ENCODE data around the gene HESX1.

HESX1 gene

DNA sequence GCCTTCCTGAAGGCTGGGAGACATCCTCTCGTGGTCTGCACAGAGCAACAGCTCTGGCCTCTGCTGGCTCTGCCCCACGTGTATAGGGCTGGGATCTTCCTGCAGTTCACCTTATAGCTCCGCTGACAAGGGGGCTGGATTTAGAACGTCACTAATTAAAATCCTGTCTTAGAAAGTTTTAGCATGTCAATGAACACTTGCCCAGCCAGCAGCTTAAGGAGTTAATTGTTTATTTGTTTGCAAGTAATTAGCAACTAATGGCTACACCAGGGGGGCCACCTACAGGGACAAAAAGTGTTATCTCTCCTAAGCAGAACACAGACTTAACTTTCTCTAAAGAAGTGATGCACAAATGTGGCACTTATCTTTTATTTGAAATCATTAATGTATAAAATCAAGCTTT is at the start of gene HESX1:
HESX1 (minus strand) TSS at position 84 of the 403 bp plus-strand sequence; CDS start at position 24, 60 bp downstream.
- no peak for DNase-seq

DNA sequence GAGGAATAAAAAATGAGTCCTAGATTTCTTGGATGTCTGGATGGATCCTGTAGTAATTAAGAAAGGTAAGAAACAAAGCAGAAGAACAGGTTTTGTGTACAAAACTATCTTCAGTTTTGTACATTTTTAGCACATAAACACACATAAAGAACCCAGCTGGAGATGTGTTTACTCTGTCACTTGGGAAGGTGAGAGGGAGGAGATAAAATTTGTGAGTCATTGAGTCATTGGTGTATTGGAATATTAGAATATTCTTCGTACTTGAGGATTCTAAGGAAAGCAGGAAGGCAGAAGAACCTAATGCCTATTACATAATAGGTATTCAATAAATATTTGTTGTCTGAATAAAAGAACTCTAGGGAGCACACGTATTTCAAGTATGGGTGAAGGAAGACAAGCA is 45.2 kb upstream of the HESX1 start:
- DNase-seq = no peak

- no peak for DNase-seq
These were observed 35.1 kb upstream of the HESX1 start for GRCh38 chr3:57234613-57235575.

DNA sequence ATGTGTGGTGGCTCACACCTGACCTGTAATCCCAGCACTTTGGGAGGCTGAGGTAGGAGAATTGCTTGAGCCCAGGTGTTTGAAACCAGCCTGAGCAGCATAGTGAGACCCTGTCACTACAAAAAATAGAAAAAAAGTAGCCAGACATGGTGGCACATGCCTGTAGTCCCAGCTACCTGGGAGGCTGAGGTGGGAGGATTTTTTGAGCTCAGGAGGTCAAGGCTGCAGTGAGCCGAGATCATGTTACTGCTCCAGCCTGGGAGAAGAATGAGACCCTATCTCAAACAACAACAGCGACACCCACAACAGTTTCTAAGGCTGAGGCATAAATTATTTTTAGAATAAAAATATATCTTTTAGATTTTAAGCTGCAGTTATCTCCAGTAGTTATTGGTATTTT is 34.0 kb upstream of the HESX1 start:
- no peak for DNase-seq

GRCh38 chr3:57230006-57230405 is 30.2 kb upstream of the HESX1 start:
- no peak for DNase-seq

- DNase-seq = peak; percentile 45
These were observed 28.4 kb upstream of the HESX1 start for GRCh38 chr3:57227930-57228751.

DNA sequence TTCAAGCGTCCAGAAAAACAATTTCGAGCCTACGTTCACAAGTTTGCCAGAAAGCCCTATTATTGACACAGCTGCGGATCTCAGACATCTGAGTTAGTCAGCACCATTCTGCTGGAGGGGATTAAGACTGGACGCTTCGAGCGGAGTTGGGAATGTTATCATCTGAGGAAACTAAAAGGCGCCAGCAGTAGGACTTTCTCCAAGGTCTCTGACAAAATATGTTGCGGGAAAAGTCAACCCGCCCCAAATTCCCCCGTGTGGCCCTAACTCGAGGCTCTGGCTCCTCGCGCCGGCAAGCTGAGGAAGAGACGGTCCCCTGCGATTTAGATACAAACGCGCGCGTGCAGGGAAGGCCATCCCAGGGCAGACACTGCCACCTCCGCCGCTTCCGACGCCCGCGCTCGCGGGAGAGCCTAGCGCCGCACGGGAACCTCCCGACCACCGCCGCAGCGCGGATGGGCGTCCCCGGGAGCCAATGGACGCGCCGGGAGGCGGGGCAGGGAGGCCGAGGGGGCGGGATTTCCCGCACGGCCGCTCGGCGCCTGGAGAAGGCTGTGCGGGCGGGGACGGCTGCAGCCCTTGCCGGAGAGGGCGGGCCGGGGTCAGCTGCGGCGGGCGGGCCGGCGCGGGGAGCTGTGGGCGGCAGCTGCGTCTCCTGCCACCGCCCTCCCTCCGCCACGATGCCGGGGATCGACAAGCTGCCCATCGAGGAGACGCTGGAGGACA is 27.6 kb upstream of the HESX1 start, which contains the start of gene APPL1:
APPL1 (plus strand) TSS at position 526 of the 726 bp plus-strand sequence; CDS start at position 681, 155 bp downstream.
- DNase-seq = peak; percentile 81

- DNase-seq = no peak
These were observed 26.4 kb upstream of the HESX1 start for GRCh38 chr3:57226176-57226575.

DNA sequence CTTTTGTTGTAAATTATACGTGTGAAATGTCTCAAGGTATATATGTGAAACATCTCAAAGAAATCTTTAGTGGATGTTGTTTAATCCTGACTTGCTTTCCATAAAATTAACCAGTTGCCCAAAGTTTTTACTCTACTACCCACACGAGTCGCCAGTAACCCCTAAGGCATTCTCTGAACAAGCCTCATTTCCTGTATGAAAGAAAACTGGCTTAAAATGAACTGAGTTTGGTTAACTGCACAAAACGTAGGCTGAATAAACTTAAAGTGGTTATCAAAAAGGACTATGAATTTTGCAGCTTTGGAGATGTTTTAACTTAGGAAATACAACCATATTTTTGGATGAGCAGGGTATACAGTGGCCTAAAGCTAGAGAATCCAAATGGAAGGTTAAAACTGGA is 25.1 kb upstream of the HESX1 start:
- no peak for DNase-seq

DNA sequence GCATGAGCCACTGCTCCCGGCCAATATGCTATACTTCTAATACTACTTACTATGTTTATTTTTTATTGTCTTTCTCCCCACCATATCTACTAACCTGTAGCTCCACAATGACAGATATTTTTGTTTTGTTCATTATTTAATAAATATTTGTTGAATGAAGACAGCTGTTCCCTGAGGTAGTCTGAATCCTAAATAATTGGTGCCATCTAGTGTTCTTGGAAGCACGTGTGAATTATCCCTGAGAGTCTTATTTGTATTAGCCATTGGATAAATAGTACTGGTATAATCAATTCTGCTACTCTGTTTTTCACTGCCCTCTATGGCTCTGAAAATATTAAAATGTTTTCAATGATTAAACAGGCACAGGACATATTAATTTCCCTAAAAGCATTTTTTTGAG is 22.1 kb upstream of the HESX1 start:
- no peak for DNase-seq

DNA sequence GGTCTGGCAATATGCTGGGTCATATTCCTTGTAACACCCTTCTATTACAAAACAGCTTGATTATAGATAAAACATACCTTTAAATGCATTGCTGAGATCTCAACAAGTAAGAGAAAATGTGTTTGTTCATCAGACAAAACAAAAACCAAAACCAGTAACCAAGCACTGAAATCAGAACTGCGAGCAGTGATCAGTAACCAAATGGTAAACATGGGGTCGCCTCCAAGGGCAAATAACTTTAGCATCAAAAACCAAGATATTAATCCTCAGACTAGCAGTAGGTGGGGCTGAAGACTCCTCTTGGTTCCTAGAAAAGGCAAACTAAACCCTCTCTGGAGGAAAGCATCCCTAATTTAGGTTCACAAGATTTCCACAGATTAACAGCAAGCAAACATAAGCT is 6.6 kb upstream of the HESX1 start:
- DNase-seq = no peak

GRCh38 chr3:57194641-57195040 is 5.1 kb downstream of the HESX1 start:
- DNase-seq = no peak

- DNase-seq = no peak
These were observed 7.8 kb downstream of the HESX1 start for GRCh38 chr3:57192028-57192427.

DNA sequence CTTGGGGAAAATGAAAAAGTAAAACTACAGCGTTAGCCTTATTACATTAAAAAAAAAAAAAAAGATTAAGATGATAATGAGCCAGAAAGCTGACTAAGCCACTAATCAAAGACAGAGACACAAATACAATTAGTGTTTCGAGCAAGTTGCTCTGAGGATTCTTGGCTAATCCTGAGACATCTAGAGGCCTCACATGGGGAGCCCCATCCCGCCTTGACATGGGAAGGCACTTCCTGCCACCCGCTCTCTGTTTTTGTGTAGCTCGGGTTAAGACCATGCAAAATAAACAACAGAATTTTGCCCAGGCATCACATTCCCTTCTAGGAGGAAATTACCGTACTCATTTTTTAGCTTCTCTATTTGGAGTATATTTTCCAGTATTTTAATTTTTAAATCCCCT is 15.3 kb downstream of the HESX1 start:
- no peak for DNase-seq

- DNase-seq = no peak
These were observed 20.0 kb downstream of the HESX1 start for GRCh38 chr3:57179580-57180410.

GRCh38 chr3:57176045-57176444 is 23.7 kb downstream of the HESX1 start:
- no peak for DNase-seq

- no peak for DNase-seq
These were observed 26.1 kb downstream of the HESX1 start for GRCh38 chr3:57173687-57174086.

GRCh38 chr3:57170946-57171345 is 28.8 kb downstream of the HESX1 start:
- DNase-seq = no peak

- DNase-seq = no peak
These were observed 29.7 kb downstream of the HESX1 start for GRCh38 chr3:57169872-57170623.

DNA sequence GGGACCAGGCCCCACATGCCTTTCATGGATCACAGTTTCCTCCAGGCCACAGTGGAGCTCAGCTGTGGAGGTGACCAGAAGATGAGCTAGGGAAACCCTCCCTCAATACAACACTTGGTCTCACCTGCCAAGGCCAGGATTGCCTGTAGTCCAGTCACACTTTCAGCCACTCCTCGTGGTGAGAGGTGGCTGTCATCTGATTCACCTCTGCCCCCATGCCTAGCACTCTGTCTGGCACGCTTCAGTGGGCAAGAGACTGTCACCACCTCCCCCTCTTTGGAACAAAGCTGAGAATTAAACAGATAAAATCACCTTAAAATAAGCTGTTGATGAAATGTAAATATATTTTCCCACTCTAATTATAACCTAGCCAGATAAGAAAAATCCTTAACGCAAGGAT is 30.7 kb downstream of the HESX1 start:
- DNase-seq = no peak

DNA sequence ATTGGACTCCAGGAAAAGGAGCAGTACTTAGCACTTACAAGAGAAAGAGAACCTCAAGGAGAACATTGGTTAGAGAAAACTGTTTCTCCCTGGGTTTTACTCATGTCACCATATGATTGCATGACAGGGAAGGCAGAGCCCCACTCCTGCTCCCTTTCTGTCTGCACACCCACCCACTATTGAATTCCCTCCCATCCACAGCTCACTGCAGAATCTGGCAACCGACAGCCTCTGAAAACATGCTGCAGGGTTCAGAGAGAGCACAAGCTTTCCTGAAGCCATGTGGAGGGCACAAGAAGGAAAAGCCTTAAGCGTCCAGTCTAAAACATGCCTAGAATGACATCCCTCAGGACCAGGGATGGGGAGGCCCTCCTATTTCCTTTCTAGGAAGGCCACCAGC is 31.6 kb downstream of the HESX1 start:
- DNase-seq = no peak

Data from NK-92 treated with Interleukin-12 subunit alpha and Interleukin-12 subunit beta, amount 100 ng/mL, for 24 hours (cell line).